ENCODE results near the gene WDCP. TPM values are rescaled to one million over a fixed set of nuclear protein-coding genes. Genes with fewer than 3 reads are reported as not detected.
"Not testable (repeated sequence)": the region's sequence is repeated elsewhere in the genome, so short reads cannot be mapped to it uniquely, and the experiment has no call there.

Gene WDCP, protein sequence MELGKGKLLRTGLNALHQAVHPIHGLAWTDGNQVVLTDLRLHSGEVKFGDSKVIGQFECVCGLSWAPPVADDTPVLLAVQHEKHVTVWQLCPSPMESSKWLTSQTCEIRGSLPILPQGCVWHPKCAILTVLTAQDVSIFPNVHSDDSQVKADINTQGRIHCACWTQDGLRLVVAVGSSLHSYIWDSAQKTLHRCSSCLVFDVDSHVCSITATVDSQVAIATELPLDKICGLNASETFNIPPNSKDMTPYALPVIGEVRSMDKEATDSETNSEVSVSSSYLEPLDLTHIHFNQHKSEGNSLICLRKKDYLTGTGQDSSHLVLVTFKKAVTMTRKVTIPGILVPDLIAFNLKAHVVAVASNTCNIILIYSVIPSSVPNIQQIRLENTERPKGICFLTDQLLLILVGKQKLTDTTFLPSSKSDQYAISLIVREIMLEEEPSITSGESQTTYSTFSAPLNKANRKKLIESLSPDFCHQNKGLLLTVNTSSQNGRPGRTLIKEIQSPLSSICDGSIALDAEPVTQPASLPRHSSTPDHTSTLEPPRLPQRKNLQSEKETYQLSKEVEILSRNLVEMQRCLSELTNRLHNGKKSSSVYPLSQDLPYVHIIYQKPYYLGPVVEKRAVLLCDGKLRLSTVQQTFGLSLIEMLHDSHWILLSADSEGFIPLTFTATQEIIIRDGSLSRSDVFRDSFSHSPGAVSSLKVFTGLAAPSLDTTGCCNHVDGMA
- total RNA-seq, result 10 to 100 TPM; 14.9 to 17.7 TPM

DNA sequence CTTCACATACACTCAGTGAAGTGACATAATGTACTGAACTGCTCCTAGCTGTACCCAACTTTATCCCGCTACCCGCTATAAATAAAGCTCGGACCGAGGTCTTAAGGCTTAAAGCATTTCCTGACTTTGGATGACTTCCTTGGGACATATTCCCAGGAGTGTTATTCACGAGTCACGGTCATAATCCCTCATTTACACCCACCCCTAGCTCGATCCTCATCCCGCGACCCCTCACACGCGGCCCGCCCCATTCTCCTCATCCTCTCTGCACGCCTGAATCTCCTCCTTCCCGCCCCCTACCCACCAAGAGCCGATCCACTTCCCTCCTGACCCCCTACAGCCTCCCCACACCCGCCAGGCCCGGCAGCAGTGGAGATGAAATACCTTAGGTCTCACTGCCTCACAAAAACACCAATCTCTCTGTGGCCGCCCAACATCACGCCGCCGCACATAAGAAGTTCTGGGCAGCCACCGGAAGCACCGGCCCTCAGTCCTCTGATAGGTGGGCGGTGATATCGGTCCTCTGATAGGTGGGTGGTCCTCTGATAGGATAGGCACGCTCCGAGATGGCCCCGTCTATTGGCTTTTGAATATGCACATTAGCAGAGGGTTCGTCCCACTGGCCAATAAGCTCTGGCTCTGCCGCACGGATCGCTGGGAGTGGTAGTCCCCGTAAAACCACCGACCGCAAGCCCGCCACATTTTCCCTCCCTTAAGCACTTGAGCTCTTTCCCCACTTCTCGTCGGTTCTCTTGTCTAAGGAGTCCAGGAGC is at the start of gene WDCP:
Gene WDCP (minus strand): TSS at position 462 of the 773 bp plus-strand sequence. CDS start 7,897 bp downstream, outside the sequence.
- no peaks in the 10 kb centered on the region for H3K27me3 Mint-ChIP-seq (ENCODE audit: low read depth)
- peak; percentile 92 to 96 for DNase-seq
- peak; percentile 97 to 99 for ATAC-seq (replicated peaks in 1 of 2)
- H3K27ac Mint-ChIP-seq, result peak within 1 kb of the TSS; percentile 41
- peak within 1 kb of the TSS; percentile 87 to 100 for H3K4me3 Mint-ChIP-seq
- no peaks in the 10 kb centered on the region for H3K9me3 Mint-ChIP-seq
- H3K36me3 Mint-ChIP-seq (ENCODE audit: insufficient read depth in 2 of 2), result peaks cover 1 to 4% of the 10 kb centered on the region in 2 donors
- peaks cover 32% of the 10 kb centered on the region for H3K4me1 Mint-ChIP-seq (ENCODE audit: low read depth)

DNA sequence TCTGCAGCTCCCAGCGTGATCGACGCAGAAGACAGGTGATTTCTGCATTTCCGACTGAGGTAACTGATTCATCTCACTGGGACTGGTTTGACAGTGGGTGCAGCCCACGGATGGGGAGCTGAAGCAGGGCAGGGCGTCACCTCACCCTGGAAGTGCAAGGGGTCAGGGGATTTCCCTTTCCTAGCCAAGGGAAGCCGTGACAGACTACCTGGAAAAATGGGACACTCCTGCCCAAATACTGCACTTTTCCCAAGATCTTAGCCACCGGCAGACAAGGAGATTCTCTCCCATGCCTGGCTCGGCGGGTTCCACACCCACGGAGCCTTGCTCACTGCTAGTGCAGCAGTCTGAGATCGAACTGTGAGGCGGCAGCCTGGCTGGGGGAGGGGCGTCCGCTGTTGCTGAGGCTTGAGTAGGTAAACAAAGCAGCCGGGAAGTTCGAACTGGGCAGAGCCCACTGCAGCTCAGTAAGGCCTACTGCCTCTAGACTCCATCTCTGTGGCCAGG is 48.0 kb upstream of the WDCP start:
- not testable (repeated sequence) for H3K27ac Mint-ChIP-seq; H3K36me3 Mint-ChIP-seq (ENCODE audit: insufficient read depth in 2 of 2); H3K4me3 Mint-ChIP-seq; DNase-seq; H3K27me3 Mint-ChIP-seq (ENCODE audit: low read depth); H3K9me3 Mint-ChIP-seq; H3K4me1 Mint-ChIP-seq (ENCODE audit: low read depth); ATAC-seq (replicated peaks in 1 of 2)

DNA sequence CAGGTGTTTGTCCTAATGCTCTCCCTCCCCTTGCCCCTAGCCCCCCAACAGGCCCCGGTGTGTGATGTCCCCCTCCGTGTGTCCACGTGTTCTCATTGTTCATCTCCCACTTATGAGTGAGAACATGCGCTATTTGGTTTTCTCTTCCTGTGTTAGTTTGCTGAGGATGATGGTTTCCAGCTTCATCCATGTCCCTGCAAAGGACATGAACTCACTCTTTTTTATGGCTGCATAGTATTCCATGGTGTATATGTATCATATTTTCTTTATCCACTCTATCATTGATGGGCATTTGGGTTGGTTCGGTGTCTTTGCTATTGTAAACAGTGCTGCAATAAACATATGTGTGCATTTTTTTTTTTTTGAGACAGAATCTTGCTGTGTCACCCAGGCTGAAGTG is 46.1 kb upstream of the WDCP start:
- not testable (repeated sequence) for H3K27ac Mint-ChIP-seq; H3K4me1 Mint-ChIP-seq (ENCODE audit: low read depth); H3K4me3 Mint-ChIP-seq; H3K36me3 Mint-ChIP-seq (ENCODE audit: insufficient read depth in 2 of 2); DNase-seq; ATAC-seq (replicated peaks in 1 of 2); H3K9me3 Mint-ChIP-seq; H3K27me3 Mint-ChIP-seq (ENCODE audit: low read depth)

DNA sequence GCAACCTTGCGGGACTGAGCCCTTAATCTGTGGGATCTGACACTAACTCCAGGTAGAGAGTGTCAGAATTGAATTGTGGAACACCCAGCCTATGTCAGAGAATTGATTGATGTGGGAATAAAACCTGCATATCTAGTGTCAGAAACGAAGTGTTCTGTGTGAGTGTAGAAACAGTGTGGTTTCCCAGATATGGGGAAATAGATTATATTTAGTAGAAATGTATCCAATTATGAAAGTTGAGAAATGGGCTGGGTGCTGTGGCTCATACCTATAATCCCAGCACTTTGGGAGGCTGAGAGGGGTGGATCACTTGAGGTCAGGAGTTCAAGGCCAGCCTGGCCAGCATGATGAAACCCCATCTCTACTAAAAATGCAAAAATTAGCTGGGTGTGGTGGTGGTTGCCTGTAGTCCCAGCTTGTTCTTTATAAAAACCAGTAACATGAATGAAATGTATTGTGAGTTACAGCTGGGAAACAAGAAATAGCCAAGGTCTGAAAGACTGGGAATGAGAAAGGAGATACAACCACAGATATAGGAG is 41.7 kb upstream of the WDCP start:
- H3K27ac Mint-ChIP-seq, result no peak overlapping the region
- no peak overlapping the region for H3K4me3 Mint-ChIP-seq
- ATAC-seq (replicated peaks in 1 of 2) (no peak), DNase-seq (no peak)
- no peaks in the 10 kb centered on the region for H3K9me3 Mint-ChIP-seq
- no peaks in the 10 kb centered on the region for H3K27me3 Mint-ChIP-seq (ENCODE audit: low read depth)
- H3K36me3 Mint-ChIP-seq (ENCODE audit: insufficient read depth in 2 of 2), result peaks cover 0 to 2% of the 10 kb centered on the region in 2 donors
- H3K4me1 Mint-ChIP-seq (ENCODE audit: low read depth), result peaks cover under 1% of the 10 kb centered on the region

DNA sequence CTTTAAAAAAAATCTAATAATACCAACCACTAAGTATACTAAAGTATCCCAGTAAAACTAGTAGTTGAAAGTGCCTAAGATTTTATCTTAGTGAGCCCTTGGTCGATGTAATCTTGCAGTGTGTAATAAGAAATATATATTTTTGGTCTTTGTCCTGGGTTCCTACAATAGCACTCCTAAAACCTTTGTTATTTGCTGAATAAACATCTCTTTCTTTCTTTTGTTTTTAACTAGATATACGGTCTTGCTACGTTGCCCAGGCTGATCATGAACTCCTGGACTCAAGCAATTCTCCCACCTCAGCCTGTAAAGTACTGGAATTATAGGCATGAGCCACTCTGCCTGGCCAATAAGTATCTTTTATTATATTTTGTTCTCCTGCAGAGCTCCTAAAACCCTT is 39.8 kb upstream of the WDCP start:
- Mint-ChIP-seq H3K4me1 (ENCODE audit: low read depth) (peaks cover 8% of the 10 kb centered on the region), H3K36me3 (ENCODE audit: insufficient read depth in 2 of 2) (no peaks in the 10 kb centered on the region), H3K4me3 (no peak overlapping the region), H3K27me3 (ENCODE audit: low read depth) (no peaks in the 10 kb centered on the region), H3K9me3 (no peaks in the 10 kb centered on the region), H3K27ac (no peak overlapping the region)
- no peak for ATAC-seq (replicated peaks in 1 of 2)
- no peak for DNase-seq

DNA sequence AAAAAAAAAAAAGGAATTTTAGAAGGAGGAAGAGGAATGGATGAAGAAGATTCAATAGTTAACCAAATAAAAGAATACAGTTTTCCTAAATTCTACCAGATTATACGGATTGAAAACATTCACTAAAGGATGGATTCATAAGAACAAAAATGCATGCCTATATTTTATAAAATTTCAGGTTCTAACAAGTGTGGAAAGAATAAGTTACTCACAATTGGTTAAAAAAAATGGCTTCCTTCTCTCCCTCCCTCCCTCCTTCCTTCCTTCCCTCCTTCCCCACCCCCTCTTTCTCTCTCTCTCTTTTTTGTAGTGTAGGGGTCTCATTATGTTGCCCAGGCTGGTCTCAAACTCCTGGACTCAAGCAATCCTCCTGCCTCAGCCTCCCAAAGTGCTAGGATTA is 39.0 kb upstream of the WDCP start:
- ATAC-seq (replicated peaks in 1 of 2) (no peak), DNase-seq (no peak)
- H3K36me3 Mint-ChIP-seq (ENCODE audit: insufficient read depth in 2 of 2), result peaks cover 0 to 2% of the 10 kb centered on the region in 2 donors
- H3K9me3 Mint-ChIP-seq, result no peaks in the 10 kb centered on the region
- H3K4me3 Mint-ChIP-seq, result no peak overlapping the region
- peaks cover 8% of the 10 kb centered on the region for H3K4me1 Mint-ChIP-seq (ENCODE audit: low read depth)
- H3K27ac Mint-ChIP-seq, result no peak overlapping the region
- no peaks in the 10 kb centered on the region for H3K27me3 Mint-ChIP-seq (ENCODE audit: low read depth)

DNA sequence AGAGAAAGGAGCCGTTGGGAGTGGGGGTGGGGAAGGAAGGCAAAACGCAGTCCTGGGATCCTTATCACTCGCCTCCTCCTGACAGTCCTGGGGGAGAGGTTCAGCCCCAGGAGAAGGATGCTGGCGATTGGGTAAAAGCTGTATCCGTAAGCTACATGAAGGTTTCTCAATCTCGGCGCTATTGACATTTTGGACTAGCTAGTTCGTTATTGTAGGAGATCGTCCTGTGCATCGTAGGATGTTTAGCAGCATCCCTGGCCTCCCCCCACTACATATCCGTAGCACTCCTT is 38.0 kb upstream of the WDCP start:
- Mint-ChIP-seq H3K4me1 (ENCODE audit: low read depth) (peaks cover 8% of the 10 kb centered on the region), H3K4me3 (peak overlapping the region; percentile 93), H3K27me3 (ENCODE audit: low read depth) (no peaks in the 10 kb centered on the region), H3K9me3 (no peaks in the 10 kb centered on the region), H3K36me3 (ENCODE audit: insufficient read depth in 2 of 2) (peaks cover 0 to 2% of the 10 kb centered on the region in 2 donors), H3K27ac (no peak overlapping the region)
- DNase-seq (no peak), ATAC-seq (replicated peaks in 1 of 2) (no peak)

DNA sequence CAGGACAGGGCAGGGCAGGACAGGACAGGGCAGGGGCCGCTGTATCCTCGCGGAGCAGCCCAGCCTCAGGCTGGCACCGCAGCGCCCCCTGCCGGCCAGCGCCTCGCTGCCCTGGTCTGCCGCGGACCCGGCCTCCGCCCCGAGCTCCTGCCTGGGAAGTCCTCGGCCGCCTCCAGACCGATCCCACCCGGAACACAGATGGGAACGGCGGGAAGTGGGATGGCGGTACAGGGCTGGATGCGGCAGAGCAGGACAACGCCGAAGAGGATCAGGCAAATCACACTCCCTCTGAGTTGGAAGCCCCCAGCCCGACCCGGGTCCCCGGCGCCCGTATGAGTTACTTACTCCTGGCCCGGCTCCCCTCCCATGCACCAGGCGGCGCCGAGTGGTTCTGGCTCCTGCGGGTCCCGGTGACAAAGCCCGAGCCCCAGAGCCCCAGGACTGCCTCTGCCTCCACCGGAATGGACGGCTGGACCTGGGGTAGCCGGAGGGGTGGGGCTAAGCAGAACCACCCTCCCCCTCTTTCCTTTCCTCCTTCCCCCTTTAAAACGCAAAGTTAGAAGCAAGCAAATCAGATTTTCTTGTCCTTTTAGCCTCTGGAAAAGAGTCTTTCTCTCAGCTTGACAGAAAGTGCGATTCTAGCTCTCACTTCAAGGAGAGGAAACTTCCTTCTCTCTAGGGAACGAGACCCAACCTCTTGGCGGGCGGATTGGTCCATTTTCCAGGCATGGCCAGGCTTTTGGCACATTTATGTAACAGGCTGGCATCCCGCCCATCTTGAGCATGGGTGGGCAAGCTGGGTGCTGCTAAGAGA is 37.4 kb upstream of the WDCP start, which contains the start of gene TP53I3:
Gene TP53I3 (minus strand): TSS at position 449 of the 814 bp plus-strand sequence. CDS start 508 bp downstream, outside the sequence.
- H3K27me3 Mint-ChIP-seq (ENCODE audit: low read depth), result no peaks in the 10 kb centered on the region
- peaks cover 0 to 2% of the 10 kb centered on the region in 2 donors for H3K36me3 Mint-ChIP-seq (ENCODE audit: insufficient read depth in 2 of 2)
- DNase-seq (peak; percentile 88 to 93), ATAC-seq (replicated peaks in 1 of 2) (peak; percentile 93 to 98)
- peaks cover 8% of the 10 kb centered on the region for H3K4me1 Mint-ChIP-seq (ENCODE audit: low read depth)
- no peaks in the 10 kb centered on the region for H3K9me3 Mint-ChIP-seq
- no peak within 1 kb of the TSS for H3K27ac Mint-ChIP-seq
- H3K4me3 Mint-ChIP-seq, result peak within 1 kb of the TSS; percentile 93

DNA sequence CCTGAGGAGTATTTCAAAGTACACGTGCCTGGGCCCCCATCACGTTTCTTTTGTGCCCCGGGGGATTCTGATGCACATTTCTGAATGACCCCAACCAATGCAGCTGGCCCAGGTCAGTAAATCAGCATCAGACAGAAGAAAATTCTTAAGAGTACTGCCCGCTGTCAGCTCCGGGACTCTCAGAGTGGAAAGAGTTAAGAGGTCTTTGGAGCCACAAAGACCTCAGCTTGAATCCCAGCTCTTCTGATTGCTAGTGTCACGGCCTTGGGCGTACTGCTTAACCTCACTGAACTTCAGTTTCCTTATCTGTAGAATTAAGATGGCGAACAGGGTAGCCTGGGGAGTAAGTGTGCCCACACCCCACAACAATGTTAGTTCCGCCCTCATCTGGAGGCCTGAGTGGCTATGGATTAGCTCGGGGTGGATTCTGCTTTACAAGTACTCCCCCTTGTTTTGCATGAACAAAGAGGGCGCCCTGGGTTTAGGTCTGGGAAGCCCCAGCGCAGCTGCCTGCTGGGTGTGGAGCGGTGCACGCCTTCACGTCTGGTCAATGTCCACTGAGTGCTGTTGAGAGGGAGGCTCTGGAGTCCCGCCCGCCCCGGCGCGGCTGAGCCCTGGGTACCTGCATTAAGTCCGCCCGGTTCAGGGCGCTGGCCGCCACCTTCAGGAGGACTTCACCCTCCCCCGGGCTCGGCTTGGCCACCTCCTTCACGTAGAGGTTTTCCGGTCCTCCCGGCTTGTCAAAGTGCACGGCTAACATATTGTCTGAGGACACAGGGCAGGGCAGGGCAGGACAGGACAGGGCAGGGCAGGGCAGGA is 36.6 kb upstream of the WDCP start:
- ATAC-seq (replicated peaks in 1 of 2) (peak; percentile 68 to 70), DNase-seq (peak in 1 of 2 donors; percentile 66)
- Mint-ChIP-seq H3K36me3 (ENCODE audit: insufficient read depth in 2 of 2) (peaks cover 0 to 2% of the 10 kb centered on the region in 2 donors), H3K27me3 (ENCODE audit: low read depth) (no peaks in the 10 kb centered on the region), H3K27ac (no peak overlapping the region), H3K9me3 (no peaks in the 10 kb centered on the region), H3K4me1 (ENCODE audit: low read depth) (peaks cover 8% of the 10 kb centered on the region), H3K4me3 (peak overlapping the region; percentile 93)

DNA sequence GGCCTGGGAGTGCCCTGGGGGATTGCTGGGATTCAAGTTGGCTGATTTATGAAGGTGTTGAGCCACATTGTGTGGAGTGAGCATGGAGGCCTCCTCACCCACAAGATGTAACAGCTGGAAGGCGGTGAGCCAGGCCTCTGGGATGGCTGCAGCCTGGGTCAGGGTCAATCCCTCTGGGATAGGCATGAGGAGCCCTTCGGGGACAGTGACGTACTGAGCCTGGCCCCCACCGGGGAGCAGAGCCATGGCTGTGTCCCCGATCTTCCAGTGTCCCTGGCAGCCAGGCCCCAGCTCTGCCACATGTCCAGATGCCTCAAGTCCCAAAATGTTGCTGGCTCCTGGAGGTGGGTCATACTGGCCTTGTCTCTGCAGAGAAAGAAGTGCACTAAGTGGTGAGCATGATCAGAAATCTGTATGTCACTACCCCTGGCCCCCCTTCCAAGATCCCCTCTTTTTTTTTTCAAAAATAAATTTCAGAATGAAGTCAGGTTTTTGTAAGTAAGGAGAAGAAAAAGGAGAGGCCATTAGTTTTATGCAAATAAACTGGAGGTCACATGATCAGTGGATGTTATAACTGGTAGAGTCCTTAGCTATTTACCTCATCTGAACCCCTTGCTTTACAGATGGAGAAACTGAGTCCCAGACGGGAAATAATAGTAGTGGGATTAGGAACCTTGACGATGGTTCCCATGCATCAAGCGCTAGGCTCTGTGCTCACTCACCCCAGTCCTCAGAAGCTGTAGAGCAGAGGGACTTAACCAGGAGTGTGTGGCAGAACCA is 35.8 kb upstream of the WDCP start:
- DNase-seq, result no peak
- no peaks in the 10 kb centered on the region for H3K27me3 Mint-ChIP-seq (ENCODE audit: low read depth)
- peak overlapping the region; percentile 93 for H3K4me3 Mint-ChIP-seq
- no peak for ATAC-seq (replicated peaks in 1 of 2)
- H3K4me1 Mint-ChIP-seq (ENCODE audit: low read depth), result peaks cover 11% of the 10 kb centered on the region
- H3K27ac Mint-ChIP-seq, result no peak overlapping the region
- peaks cover 0 to 2% of the 10 kb centered on the region in 2 donors for H3K36me3 Mint-ChIP-seq (ENCODE audit: insufficient read depth in 2 of 2)
- no peaks in the 10 kb centered on the region for H3K9me3 Mint-ChIP-seq

DNA sequence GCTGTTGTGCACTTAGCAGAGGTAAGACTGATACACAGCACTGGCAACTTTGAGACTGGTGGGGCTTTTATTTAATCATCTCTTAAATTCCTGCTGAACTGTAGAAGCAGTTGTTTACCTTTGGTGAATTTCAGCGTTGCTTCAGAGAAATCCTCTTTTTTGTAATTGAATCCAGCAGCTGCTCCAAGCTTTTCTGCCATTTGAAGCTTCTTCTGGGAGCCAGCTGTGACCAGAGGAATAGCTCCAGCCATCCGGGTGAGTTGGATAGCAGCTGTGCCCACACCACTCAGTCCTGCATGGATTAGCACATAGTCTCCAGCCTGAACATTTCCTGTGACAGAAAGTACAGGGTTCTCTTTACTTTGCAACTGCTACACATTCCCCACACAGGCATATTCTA is 33.5 kb upstream of the WDCP start:
- peaks cover 0 to 2% of the 10 kb centered on the region in 2 donors for H3K36me3 Mint-ChIP-seq (ENCODE audit: insufficient read depth in 2 of 2)
- no peak overlapping the region for H3K27ac Mint-ChIP-seq
- no peaks in the 10 kb centered on the region for H3K27me3 Mint-ChIP-seq (ENCODE audit: low read depth)
- no peak for DNase-seq
- H3K9me3 Mint-ChIP-seq, result no peaks in the 10 kb centered on the region
- no peak overlapping the region for H3K4me3 Mint-ChIP-seq
- ATAC-seq (replicated peaks in 1 of 2), result no peak
- H3K4me1 Mint-ChIP-seq (ENCODE audit: low read depth), result peaks cover 19% of the 10 kb centered on the region
